ENCODE results near the gene PCDHGA12. TPM values are rescaled to one million over a fixed set of nuclear protein-coding genes. Genes with fewer than 3 reads are reported as not detected.
"Not testable (repeated sequence)": the region's sequence is repeated elsewhere in the genome, so short reads cannot be mapped to it uniquely, and the experiment has no call there.

PCDHGA12 gene
- 10 to 100 TPM in 3 of 4 donors, 1 to 10 TPM in 1; 7.5 to 18.4 (median 14.2) TPM for total RNA-seq

GRCh38 chr5:141430332-141431113 is at the start of gene PCDHGA12:
Gene PCDHGA12, plus strand, starts transcription at chr5:141430507. Its CDS starts 253 bp downstream, at chr5:141430760.
- no peak for TF ChIP-seq CTCF (IDR thresholded peaks at IDR 0.05)

GRCh38 chr5:141382469-141383294 is 47.6 kb upstream of the PCDHGA12 start, which contains the start of gene PCDHGA7:
Gene PCDHGA7, plus strand, starts transcription at chr5:141382742. Its CDS starts 158 bp downstream, at chr5:141382900.
- ATAC-seq (ENCODE audit: low FRiP score) (no peak), DNase-seq (ENCODE audit: low spot score) (no peak)
- TF ChIP-seq CTCF (IDR thresholded peaks at IDR 0.05) = no peak

More at GRCh38 chr5:141430332-141431113, at the start of gene PCDHGA12:
- ATAC-seq (ENCODE audit: low FRiP score) (peak; percentile 83), DNase-seq (ENCODE audit: low spot score) (no peak)

- DNase-seq (ENCODE audit: low spot score) (no peak), ATAC-seq (ENCODE audit: low FRiP score) (no peak)
- no peak for TF ChIP-seq CTCF (IDR thresholded peaks at IDR 0.05)
These were observed 47.0 kb upstream of the PCDHGA12 start for GRCh38 chr5:141383345-141383744.

GRCh38 chr5:141384471-141385267 is 45.6 kb upstream of the PCDHGA12 start:
- DNase-seq (ENCODE audit: low spot score) (no peak), ATAC-seq (ENCODE audit: low FRiP score) (no peak)
- no peak for TF ChIP-seq CTCF (IDR thresholded peaks at IDR 0.05)

- not testable (repeated sequence) for ATAC-seq (ENCODE audit: low FRiP score); DNase-seq (ENCODE audit: low spot score)
These were observed 42.6 kb upstream of the PCDHGA12 start, which contains the start of gene PCDHGB4 for GRCh38 chr5:141387557-141388311. Gene PCDHGB4, plus strand, starts transcription at chr5:141387698. Its CDS starts 187 bp downstream, at chr5:141387885.

GRCh38 chr5:141388661-141389060 is 41.6 kb upstream of the PCDHGA12 start:
- DNase-seq (ENCODE audit: low spot score) (no peak), ATAC-seq (ENCODE audit: low FRiP score) (no peak)
- TF ChIP-seq CTCF (IDR thresholded peaks at IDR 0.05) = no peak

All from omental fat pad (tissue), 4 donors.